HepG2 (cell line): ENCODE measurements around the gene ZNF316. TPM values are rescaled to one million over a fixed set of nuclear protein-coding genes. Genes with fewer than 3 reads are reported as not detected.

Source experiments
- AGO2 ChIP-seq: fragments of 200-400 bp; formaldehyde crosslinking; optimal IDR thresholded peaks from 2 replicates; pipeline ENCODE3; 2017; ENCODE audit warnings: mild to moderate bottlenecking, low read depth, low read length, moderate library complexity
- GABPA ChIP-seq, 2 experiments: IDR thresholded peaks; 2 replicates each; pipeline ENCODE4 v1.6.1; 2011 to 2016; ENCODE audit warnings: low read depth in 2 of 2, low read length in 1 of 2, missing biosample characterization in 1 of 2, missing genetic modification characterization in 1 of 2
- GABPB1 ChIP-seq: IDR thresholded peaks from 2 replicates; pipeline ENCODE4 v1.6.1; 2016; ENCODE audit warnings: mild to moderate bottlenecking, missing genetic modification reagents, moderate library complexity, missing compliant biosample characterization
- KAT8 ChIP-seq: IDR thresholded peaks from 2 replicates; pipeline ENCODE4 v1.6.1; 2016; ENCODE audit warnings: missing genetic modification reagents, missing compliant biosample characterization
- KDM5B ChIP-seq: sonication (generic); formaldehyde crosslinking; IDR thresholded peaks from 2 replicates; pipeline ENCODE4 v1.4.0; 2020; ENCODE audit warnings: missing genetic modification reagents, mild to moderate bottlenecking, borderline replicate concordance
- RAD21 ChIP-seq: fragments of 450-650 bp; formaldehyde crosslinking; IDR thresholded peaks from 2 replicates; pipeline ENCODE4 v1.5.0; 2020; ENCODE audit warnings: mild to moderate bottlenecking
- SAP130 ChIP-seq: IDR thresholded peaks from 2 replicates; pipeline ENCODE4 v1.6.1; 2016; ENCODE audit warnings: low read depth
- SIN3A ChIP-seq: IDR thresholded peaks from 2 replicates; pipeline ENCODE4 v1.6.1; 2011; ENCODE audit warnings: low read depth, mild to moderate bottlenecking, control low read depth, low read length, borderline replicate concordance
- SPEN ChIP-seq: sonication (generic); formaldehyde crosslinking; IDR thresholded peaks from 2 replicates; pipeline ENCODE4 v1.5.1; 2020; ENCODE audit warnings: low read depth, mild to moderate bottlenecking, missing genetic modification reagents
- TAF15 ChIP-seq: fragments of 200-400 bp; formaldehyde crosslinking; IDR thresholded peaks from one replicate; pipeline ENCODE4 v1.6.1; 2018; ENCODE audit warnings: mild to moderate bottlenecking, low read depth, low read length; ENCODE audit not compliant: poor library complexity, severe bottlenecking
- ZNF780A ChIP-seq: sonication (generic); formaldehyde crosslinking; IDR thresholded peaks from 2 replicates; pipeline ENCODE4 v1.8.0; 2022; ENCODE audit warnings: mild to moderate bottlenecking, missing genetic modification reagents, moderate library complexity
- ZNF891 ChIP-seq: sonication (generic); formaldehyde crosslinking; IDR thresholded peaks from 2 replicates; pipeline ENCODE4 v1.5.0; 2020; ENCODE audit warnings: mild to moderate bottlenecking, missing genetic modification reagents
- polyA plus RNA-seq, 8 experiments: library from polyadenylated mRNA; depleted of rRNA in 3 of 8; stranded (reverse) in 7 of 8; unstranded in 1 of 8; fragments of >200 nt; fragmentation: Illumina TruSeq in 4 of 8; extraction: Trizol in 4 of 8; gene quantifications; 2 replicates each; pipeline versions ENCODE4 v1.2.1 to v1.2.3, GENCODE V29; 2011 to 2016; ENCODE audit warnings: low read depth in 4 of 8, missing spikeins in 1 of 8, mixed read lengths in 1 of 8; ENCODE audit not compliant: insufficient read depth in 1 of 8
- total RNA-seq, 5 experiments: library from RNA; depleted of rRNA; stranded (reverse); fragments of >200 nt; fragmentation: Illumina TruSeq; extraction: Trizol; gene quantifications; 2 replicates each; pipeline ENCODE4 v1.2.3, GENCODE V29; 2016; ENCODE audit warnings: low read depth in 1 of 5
- TF ChIP-seq, protein P1 (sequence below): sonication (generic); formaldehyde crosslinking; IDR thresholded peaks from 2 replicates; pipeline ENCODE4 v1.4.0; 2020; ENCODE audit warnings: missing genetic modification reagents
- TF ChIP-seq, protein P2 (sequence below): sonication (generic); formaldehyde crosslinking; IDR thresholded peaks from 2 replicates; pipeline ENCODE4 v1.8.1; 2023; ENCODE audit warnings: mild to moderate bottlenecking, missing genetic modification reagents
- TF ChIP-seq, protein P3 (sequence below): sonication (generic); formaldehyde crosslinking; IDR thresholded peaks from 2 replicates; pipeline ENCODE4 v1.4.0; 2020; ENCODE audit warnings: missing genetic modification reagents
- TF ChIP-seq, protein P4 (sequence below): sonication (generic); formaldehyde crosslinking; IDR thresholded peaks from 2 replicates; pipeline ENCODE4 v1.4.0; 2020; ENCODE audit warnings: mild to moderate bottlenecking, missing genetic modification reagents
- TF ChIP-seq, protein P5 (sequence below): IDR thresholded peaks from 2 replicates; pipeline ENCODE4 v1.6.1; 2016; ENCODE audit warnings: control low read depth

ZNF316 gene
- total and polyA plus RNA-seq, 2 of the 13 experiments (the other 11 are each of a cell fraction or from before 2014, with no cell fraction given) = 4.3 to 9.9 TPM

DNA sequence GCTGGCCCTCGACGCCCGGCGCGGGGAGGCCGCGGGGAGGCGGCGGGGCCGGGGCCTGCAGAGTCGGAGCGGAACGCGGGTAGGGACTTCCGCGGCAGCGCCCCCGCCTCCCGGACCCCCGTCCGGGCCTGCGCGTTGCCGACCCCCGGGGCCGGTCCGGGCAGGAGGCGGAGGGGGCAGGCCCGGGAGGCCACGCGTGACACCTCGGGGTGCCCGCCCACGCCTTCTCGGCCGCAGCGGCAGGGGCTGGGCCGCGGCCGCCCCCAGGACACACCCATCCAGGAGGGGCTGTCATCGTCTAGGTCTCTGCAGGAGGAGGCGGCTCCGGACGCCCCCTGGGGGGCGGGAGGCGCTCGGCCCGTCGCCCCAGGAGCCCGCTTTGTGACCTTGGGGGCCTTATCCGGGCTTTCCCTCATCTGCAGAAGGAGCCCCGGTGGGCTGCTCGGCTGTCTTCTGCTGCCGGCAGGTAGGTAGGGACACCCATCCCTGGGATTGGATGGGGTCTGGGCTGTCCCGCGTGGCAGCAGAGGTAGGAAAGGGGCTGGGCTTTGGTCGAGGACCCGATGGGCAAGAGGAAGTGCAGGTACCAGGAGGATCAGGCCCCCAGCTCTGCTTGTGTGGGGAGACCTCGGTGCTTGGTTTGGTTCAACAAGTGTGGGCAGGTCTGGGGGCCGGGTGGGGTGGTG, 569 bp downstream of the ZNF316 start (continued):
- TF ChIP-seq GABPB1 (CRISPR knock-in tag) = 0 out of 2 replicates have a peak, but pooled peaks have one; percentile 24
- TF ChIP-seq, protein P1, sequence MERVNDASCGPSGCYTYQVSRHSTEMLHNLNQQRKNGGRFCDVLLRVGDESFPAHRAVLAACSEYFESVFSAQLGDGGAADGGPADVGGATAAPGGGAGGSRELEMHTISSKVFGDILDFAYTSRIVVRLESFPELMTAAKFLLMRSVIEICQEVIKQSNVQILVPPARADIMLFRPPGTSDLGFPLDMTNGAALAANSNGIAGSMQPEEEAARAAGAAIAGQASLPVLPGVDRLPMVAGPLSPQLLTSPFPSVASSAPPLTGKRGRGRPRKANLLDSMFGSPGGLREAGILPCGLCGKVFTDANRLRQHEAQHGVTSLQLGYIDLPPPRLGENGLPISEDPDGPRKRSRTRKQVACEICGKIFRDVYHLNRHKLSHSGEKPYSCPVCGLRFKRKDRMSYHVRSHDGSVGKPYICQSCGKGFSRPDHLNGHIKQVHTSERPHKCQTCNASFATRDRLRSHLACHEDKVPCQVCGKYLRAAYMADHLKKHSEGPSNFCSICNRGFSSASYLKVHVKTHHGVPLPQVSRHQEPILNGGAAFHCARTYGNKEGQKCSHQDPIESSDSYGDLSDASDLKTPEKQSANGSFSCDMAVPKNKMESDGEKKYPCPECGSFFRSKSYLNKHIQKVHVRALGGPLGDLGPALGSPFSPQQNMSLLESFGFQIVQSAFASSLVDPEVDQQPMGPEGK (CRISPR knock-in tag) = peak; percentile 87
- TF ChIP-seq, protein P2, sequence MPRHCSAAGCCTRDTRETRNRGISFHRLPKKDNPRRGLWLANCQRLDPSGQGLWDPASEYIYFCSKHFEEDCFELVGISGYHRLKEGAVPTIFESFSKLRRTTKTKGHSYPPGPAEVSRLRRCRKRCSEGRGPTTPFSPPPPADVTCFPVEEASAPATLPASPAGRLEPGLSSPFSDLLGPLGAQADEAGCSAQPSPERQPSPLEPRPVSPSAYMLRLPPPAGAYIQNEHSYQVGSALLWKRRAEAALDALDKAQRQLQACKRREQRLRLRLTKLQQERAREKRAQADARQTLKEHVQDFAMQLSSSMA (CRISPR knock-in tag) = no peak
- TF ChIP-seq, protein P3, sequence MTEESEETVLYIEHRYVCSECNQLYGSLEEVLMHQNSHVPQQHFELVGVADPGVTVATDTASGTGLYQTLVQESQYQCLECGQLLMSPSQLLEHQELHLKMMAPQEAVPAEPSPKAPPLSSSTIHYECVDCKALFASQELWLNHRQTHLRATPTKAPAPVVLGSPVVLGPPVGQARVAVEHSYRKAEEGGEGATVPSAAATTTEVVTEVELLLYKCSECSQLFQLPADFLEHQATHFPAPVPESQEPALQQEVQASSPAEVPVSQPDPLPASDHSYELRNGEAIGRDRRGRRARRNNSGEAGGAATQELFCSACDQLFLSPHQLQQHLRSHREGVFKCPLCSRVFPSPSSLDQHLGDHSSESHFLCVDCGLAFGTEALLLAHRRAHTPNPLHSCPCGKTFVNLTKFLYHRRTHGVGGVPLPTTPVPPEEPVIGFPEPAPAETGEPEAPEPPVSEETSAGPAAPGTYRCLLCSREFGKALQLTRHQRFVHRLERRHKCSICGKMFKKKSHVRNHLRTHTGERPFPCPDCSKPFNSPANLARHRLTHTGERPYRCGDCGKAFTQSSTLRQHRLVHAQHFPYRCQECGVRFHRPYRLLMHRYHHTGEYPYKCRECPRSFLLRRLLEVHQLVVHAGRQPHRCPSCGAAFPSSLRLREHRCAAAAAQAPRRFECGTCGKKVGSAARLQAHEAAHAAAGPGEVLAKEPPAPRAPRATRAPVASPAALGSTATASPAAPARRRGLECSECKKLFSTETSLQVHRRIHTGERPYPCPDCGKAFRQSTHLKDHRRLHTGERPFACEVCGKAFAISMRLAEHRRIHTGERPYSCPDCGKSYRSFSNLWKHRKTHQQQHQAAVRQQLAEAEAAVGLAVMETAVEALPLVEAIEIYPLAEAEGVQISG = peak; percentile 68
- TF ChIP-seq AGO2 = peak; percentile 34
- peak; percentile 75; the same call in 1 of the 2 replicates for TF ChIP-seq ZNF891 (CRISPR knock-in tag)
- TF ChIP-seq SPEN (CRISPR knock-in tag) = 0 out of 2 replicates have a peak, but pooled peaks have one; percentile 36
- TF ChIP-seq, protein P4, sequence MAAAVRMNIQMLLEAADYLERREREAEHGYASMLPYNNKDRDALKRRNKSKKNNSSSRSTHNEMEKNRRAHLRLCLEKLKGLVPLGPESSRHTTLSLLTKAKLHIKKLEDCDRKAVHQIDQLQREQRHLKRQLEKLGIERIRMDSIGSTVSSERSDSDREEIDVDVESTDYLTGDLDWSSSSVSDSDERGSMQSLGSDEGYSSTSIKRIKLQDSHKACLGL = peak; percentile 55; the same call in 1 of the 2 replicates
- peak; percentile 59; the same call in 1 of the 2 replicates for TF ChIP-seq SIN3A
- no peak for TF ChIP-seq GABPA (IDR thresholded peaks at IDR 0.05; ENCODE audit: low read depth, low read length)
- TF ChIP-seq GABPA (CRISPR knock-in tag; IDR thresholded peaks at IDR 0.05; ENCODE audit: low read depth) = peak; percentile 52
- no peak for TF ChIP-seq ZNF780A (CRISPR knock-in tag)
- peak; percentile 60 for TF ChIP-seq TAF15
- TF ChIP-seq SAP130 (CRISPR knock-in tag) = peak; percentile 63
- TF ChIP-seq KDM5B (CRISPR knock-in tag) = 0 out of 2 replicates have a peak, but pooled peaks have one; percentile 16
- peak; percentile 68 for TF ChIP-seq RAD21 (CRISPR knock-in tag)
- TF ChIP-seq, protein P5, sequence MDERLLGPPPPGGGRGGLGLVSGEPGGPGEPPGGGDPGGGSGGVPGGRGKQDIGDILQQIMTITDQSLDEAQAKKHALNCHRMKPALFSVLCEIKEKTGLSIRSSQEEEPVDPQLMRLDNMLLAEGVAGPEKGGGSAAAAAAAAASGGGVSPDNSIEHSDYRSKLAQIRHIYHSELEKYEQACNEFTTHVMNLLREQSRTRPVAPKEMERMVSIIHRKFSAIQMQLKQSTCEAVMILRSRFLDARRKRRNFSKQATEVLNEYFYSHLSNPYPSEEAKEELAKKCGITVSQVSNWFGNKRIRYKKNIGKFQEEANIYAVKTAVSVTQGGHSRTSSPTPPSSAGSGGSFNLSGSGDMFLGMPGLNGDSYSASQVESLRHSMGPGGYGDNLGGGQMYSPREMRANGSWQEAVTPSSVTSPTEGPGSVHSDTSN = no peak
- peak; percentile 57; the same call in 1 of the 2 replicates for TF ChIP-seq KAT8 (CRISPR knock-in tag)
